ENCODE results near the gene RPP25L. TPM values are rescaled to one million over a fixed set of nuclear protein-coding genes. Genes with fewer than 3 reads are reported as not detected.

The RPP25L gene
- total RNA-seq, 1 donor from 2014 or later: 16.2 TPM

- Mint-ChIP-seq H3K4me1 (ENCODE audit: unreplicated experiment) (peaks cover 10% of the 10 kb centered on the region), H3K27ac (ENCODE audit: unreplicated experiment) (no peak overlapping the region), H3K27me3 (ENCODE audit: unreplicated experiment) (peaks cover 41% of the 10 kb centered on the region), H3K9me3 (ENCODE audit: unreplicated experiment) (no peaks in the 10 kb centered on the region), H3K4me3 (ENCODE audit: unreplicated experiment) (no peak overlapping the region), H3K36me3 (ENCODE audit: unreplicated experiment) (no peaks in the 10 kb centered on the region)
- DNase-seq (ENCODE audit: extremely low spot score, unreplicated experiment): no peak
- no peak for TF ChIP-seq CTCF (IDR thresholded peaks at IDR 0.05)
Observed at GRCh38 chr9:34574571-34574970, 37.3 kb downstream of the RPP25L start.

- TF ChIP-seq CTCF (IDR thresholded peaks at IDR 0.05): no peak
- Mint-ChIP-seq H3K27ac (ENCODE audit: unreplicated experiment) (no peak overlapping the region), H3K4me1 (ENCODE audit: unreplicated experiment) (peaks cover 7% of the 10 kb centered on the region), H3K36me3 (ENCODE audit: unreplicated experiment) (no peaks in the 10 kb centered on the region), H3K4me3 (ENCODE audit: unreplicated experiment) (no peak overlapping the region), H3K9me3 (ENCODE audit: unreplicated experiment) (no peaks in the 10 kb centered on the region), H3K27me3 (ENCODE audit: unreplicated experiment) (peaks cover 38% of the 10 kb centered on the region)
- no peak for DNase-seq (ENCODE audit: extremely low spot score, unreplicated experiment)
Observed at GRCh38 chr9:34573599-34574325, 38.1 kb downstream of the RPP25L start.

GRCh38 chr9:34572628-34573027 is 39.3 kb downstream of the RPP25L start:
- H3K4me1 Mint-ChIP-seq (ENCODE audit: unreplicated experiment): peaks cover 7% of the 10 kb centered on the region
- no peak for TF ChIP-seq CTCF (IDR thresholded peaks at IDR 0.05)
- H3K9me3 Mint-ChIP-seq (ENCODE audit: unreplicated experiment): no peaks in the 10 kb centered on the region
- no peaks in the 10 kb centered on the region for H3K36me3 Mint-ChIP-seq (ENCODE audit: unreplicated experiment)
- H3K27ac Mint-ChIP-seq (ENCODE audit: unreplicated experiment): no peak overlapping the region
- H3K27me3 Mint-ChIP-seq (ENCODE audit: unreplicated experiment): peaks cover 41% of the 10 kb centered on the region
- DNase-seq (ENCODE audit: extremely low spot score, unreplicated experiment): no peak
- H3K4me3 Mint-ChIP-seq (ENCODE audit: unreplicated experiment): no peak overlapping the region

- Mint-ChIP-seq H3K27ac (ENCODE audit: unreplicated experiment) (no peak overlapping the region), H3K27me3 (ENCODE audit: unreplicated experiment) (peaks cover 40% of the 10 kb centered on the region), H3K9me3 (ENCODE audit: unreplicated experiment) (no peaks in the 10 kb centered on the region), H3K36me3 (ENCODE audit: unreplicated experiment) (no peaks in the 10 kb centered on the region), H3K4me3 (ENCODE audit: unreplicated experiment) (no peak overlapping the region), H3K4me1 (ENCODE audit: unreplicated experiment) (peaks cover 1% of the 10 kb centered on the region)
- DNase-seq (ENCODE audit: extremely low spot score, unreplicated experiment): no peak
- no peak for TF ChIP-seq CTCF (IDR thresholded peaks at IDR 0.05)
Observed at GRCh38 chr9:34572092-34572491, 39.8 kb downstream of the RPP25L start.

- no peak overlapping the region for H3K4me3 Mint-ChIP-seq (ENCODE audit: unreplicated experiment)
- no peaks in the 10 kb centered on the region for H3K36me3 Mint-ChIP-seq (ENCODE audit: unreplicated experiment)
- H3K27me3 Mint-ChIP-seq (ENCODE audit: unreplicated experiment): peaks cover 41% of the 10 kb centered on the region
- H3K27ac Mint-ChIP-seq (ENCODE audit: unreplicated experiment): no peak overlapping the region
- TF ChIP-seq CTCF (IDR thresholded peaks at IDR 0.05): no peak
- H3K9me3 Mint-ChIP-seq (ENCODE audit: unreplicated experiment): no peaks in the 10 kb centered on the region
- H3K4me1 Mint-ChIP-seq (ENCODE audit: unreplicated experiment): no peaks in the 10 kb centered on the region
- no peak for DNase-seq (ENCODE audit: extremely low spot score, unreplicated experiment)
Observed at GRCh38 chr9:34571481-34571810, 40.5 kb downstream of the RPP25L start.

All from osteocyte (in vitro differentiated cells).